ENCODE measurements around the gene METTL4.

- TF ChIP-seq, protein P1, sequence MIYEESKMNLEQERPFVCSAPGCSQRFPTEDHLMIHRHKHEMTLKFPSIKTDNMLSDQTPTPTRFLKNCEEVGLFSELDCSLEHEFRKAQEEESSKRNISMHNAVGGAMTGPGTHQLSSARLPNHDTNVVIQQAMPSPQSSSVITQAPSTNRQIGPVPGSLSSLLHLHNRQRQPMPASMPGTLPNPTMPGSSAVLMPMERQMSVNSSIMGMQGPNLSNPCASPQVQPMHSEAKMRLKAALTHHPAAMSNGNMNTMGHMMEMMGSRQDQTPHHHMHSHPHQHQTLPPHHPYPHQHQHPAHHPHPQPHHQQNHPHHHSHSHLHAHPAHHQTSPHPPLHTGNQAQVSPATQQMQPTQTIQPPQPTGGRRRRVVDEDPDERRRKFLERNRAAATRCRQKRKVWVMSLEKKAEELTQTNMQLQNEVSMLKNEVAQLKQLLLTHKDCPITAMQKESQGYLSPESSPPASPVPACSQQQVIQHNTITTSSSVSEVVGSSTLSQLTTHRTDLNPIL (CRISPR knock-in tag; IDR thresholded peaks at IDR 0.05; ENCODE audit: low read depth) = no peak
- TF ChIP-seq ZNF8 (CRISPR knock-in tag; IDR thresholded peaks at IDR 0.05) = no peak
- no peak for TF ChIP-seq ZC3H10 (CRISPR knock-in tag; IDR thresholded peaks at IDR 0.05)
- no peak for TF ChIP-seq ZFP3 (CRISPR knock-in tag; IDR thresholded peaks at IDR 0.05)
- no peak for TF ChIP-seq TOX (CRISPR knock-in tag; IDR thresholded peaks at IDR 0.05; ENCODE audit: borderline replicate concordance)
- no peak for TF ChIP-seq CSDC2 (CRISPR knock-in tag; IDR thresholded peaks at IDR 0.05)
- TF ChIP-seq ZFP30 (CRISPR knock-in tag; IDR thresholded peaks at IDR 0.05) = no peak
Observed at GRCh38 chr18:2532797-2533196, 38.5 kb downstream of the METTL4 start.
